Lower leg skin (tissue), 3 donors: ENCODE results near the gene CREB5.

Source experiments
- POLR2A ChIP-seq, 2 donors: fragments of 450-650 bp; IDR thresholded peaks; one replicate each; pipeline ENCODE4 v1.6.1; 2016 to 2017; ENCODE audit warnings: antibody characterized with exemption in 2 of 2, mild to moderate bottlenecking in 1 of 2, moderate library complexity in 1 of 2
- TF ChIP-seq, protein P1 (sequence below), 3 donors: fragments of 450-650 bp; IDR thresholded peaks; one replicate each; pipeline ENCODE4 v1.5.1; 2016; ENCODE audit warnings: antibody characterized with exemption in 3 of 3, mild to moderate bottlenecking in 3 of 3, moderate library complexity in 2 of 3

DNA sequence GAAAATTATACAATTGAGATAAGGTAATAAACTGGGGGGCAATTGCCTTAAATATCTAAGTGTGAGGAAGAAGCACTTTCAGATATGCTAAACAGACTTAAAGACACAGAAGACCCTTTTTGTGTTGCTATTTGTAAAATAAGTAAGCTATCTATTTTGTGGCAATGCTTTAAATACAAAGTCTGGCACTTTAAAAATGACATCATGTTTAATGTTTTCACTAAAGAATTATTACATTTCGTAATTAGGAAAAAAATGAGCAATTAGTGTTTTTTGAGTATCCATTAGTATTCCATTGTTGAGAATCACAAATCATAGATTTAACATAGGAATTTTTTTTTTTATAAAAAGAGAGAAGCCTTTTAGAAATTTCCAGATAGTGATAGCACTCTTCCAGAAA is 2.1 kb downstream of the CREB5 start:
- no peak for TF ChIP-seq POLR2A (IDR thresholded peaks at IDR 0.05)
- TF ChIP-seq, protein P1, sequence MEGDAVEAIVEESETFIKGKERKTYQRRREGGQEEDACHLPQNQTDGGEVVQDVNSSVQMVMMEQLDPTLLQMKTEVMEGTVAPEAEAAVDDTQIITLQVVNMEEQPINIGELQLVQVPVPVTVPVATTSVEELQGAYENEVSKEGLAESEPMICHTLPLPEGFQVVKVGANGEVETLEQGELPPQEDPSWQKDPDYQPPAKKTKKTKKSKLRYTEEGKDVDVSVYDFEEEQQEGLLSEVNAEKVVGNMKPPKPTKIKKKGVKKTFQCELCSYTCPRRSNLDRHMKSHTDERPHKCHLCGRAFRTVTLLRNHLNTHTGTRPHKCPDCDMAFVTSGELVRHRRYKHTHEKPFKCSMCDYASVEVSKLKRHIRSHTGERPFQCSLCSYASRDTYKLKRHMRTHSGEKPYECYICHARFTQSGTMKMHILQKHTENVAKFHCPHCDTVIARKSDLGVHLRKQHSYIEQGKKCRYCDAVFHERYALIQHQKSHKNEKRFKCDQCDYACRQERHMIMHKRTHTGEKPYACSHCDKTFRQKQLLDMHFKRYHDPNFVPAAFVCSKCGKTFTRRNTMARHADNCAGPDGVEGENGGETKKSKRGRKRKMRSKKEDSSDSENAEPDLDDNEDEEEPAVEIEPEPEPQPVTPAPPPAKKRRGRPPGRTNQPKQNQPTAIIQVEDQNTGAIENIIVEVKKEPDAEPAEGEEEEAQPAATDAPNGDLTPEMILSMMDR (IDR thresholded peaks at IDR 0.05) = no peak
